Esophagus squamous epithelium (tissue), 4 donors: ENCODE measurements around the gene MRPL18.

Experiments
- CTCF ChIP-seq, 6 experiments: fragments of 450-650 bp in 4 of 6; fragments of 200-600 bp in 2 of 6; sonication (generic) in 2 of 6; IDR thresholded peaks; one replicate each; pipeline ENCODE4 v1.5.1; 2016 to 2019; ENCODE audit warnings: antibody characterized with exemption in 6 of 6, mild to moderate bottlenecking in 4 of 6, moderate library complexity in 4 of 6
- POLR2A ChIP-seq, 4 donors: fragments of 450-650 bp; IDR thresholded peaks; one replicate each; pipeline ENCODE4 v1.6.1; 2017; ENCODE audit warnings: antibody characterized with exemption in 4 of 4, mild to moderate bottlenecking in 4 of 4, moderate library complexity in 3 of 4

DNA sequence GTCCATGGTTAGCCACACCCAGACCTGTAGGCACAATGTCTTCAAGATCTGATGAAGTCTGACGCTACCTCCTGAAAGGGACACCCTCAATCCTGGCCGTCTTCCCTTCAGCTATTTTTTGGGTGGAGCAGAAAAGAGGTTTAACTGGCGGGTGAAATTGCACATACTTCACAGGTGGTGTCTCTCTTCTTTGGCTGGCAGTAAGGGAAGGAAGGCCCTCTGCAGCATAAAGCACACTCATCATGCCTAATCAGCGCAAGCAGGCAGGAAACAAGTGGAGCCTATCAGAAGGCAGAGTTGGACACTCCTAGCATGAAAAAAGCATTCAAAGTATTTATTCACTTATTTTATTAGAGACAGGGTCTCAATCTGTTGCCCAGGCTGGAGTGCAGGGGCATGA is 42.7 kb downstream of the MRPL18 start:
- TF ChIP-seq POLR2A (IDR thresholded peaks at IDR 0.05): no peak
- no peak for TF ChIP-seq CTCF (IDR thresholded peaks at IDR 0.05)
